Activated B cell treated with CpG ODN at 0.5 μM for 24 hours (primary cell): ENCODE results near the gene UBXN10. TPM values are rescaled to one million over a fixed set of nuclear protein-coding genes. Genes with fewer than 3 reads are reported as not detected.
A peak's percentile ranks its signal among the peaks of the same experiment; 100 is the strongest.

Experiments used
- ATAC-seq: fragments of 200-7000 bp; cut with Tn5 transposase; one replicate; pipeline ENCODE4 v1.10.0; 2021; ENCODE audit warnings: low read depth, mild to moderate bottlenecking, moderate library complexity
- CTCF ChIA-PET: fragments of 350-600 bp; sonication (Branson Sonifier 250); formaldehyde crosslinking; loops from one replicate; lab custom pipeline; 2021; ENCODE audit warnings: antibody characterized with exemption; lab: Charles Lee
- POLR2A ChIA-PET: fragments of 350-600 bp; sonication (Branson Sonifier 250); formaldehyde crosslinking; loops from one replicate; lab custom pipeline; 2021; ENCODE audit warnings: antibody characterized with exemption; lab: Charles Lee
- DNase-seq: peaks from one replicate; pipeline ENCODE4 v3.0.0; 2022
- H3K27ac Mint-ChIP-seq: one replicate; pipeline ENCODE4 v1.8.0; 2020; ENCODE audit warnings: mixed read lengths
- H3K27me3 Mint-ChIP-seq: one replicate; pipeline ENCODE4 v1.8.0; 2021; ENCODE audit warnings: mixed read lengths
- H3K36me3 Mint-ChIP-seq: one replicate; pipeline ENCODE4 v1.8.0; 2021; ENCODE audit warnings: low read depth, mixed read lengths
- H3K4me1 Mint-ChIP-seq: one replicate; pipeline ENCODE4 v1.8.0; 2021; ENCODE audit warnings: mixed read lengths
- H3K4me3 Mint-ChIP-seq: one replicate; pipeline ENCODE4 v1.8.0; 2020; ENCODE audit warnings: mild to moderate bottlenecking, mixed read lengths
- H3K9me3 Mint-ChIP-seq: one replicate; pipeline ENCODE4 v1.8.0; 2020; ENCODE audit warnings: mixed read lengths
- intact Hi-C: fragments of 100-400 bp; cut with micrococcal nuclease; formaldehyde crosslinking; loops from one replicate; pipeline ENCODE4 v1.15.1; 2024
- total RNA-seq: library from RNA; stranded (reverse); gene quantifications from 2 replicates; pipeline ENCODE4 v1.2.3, GENCODE V29; 2022
- TF ChIP-seq, protein P1 (sequence below): fragments of 200-600 bp; IDR thresholded peaks from one replicate; pipeline ENCODE4 v1.8.0; 2022; ENCODE audit warnings: antibody characterized with exemption, mild to moderate bottlenecking

UBXN10 gene
- total RNA-seq, 1 donor from 2014 or later = 0.04 TPM

DNA sequence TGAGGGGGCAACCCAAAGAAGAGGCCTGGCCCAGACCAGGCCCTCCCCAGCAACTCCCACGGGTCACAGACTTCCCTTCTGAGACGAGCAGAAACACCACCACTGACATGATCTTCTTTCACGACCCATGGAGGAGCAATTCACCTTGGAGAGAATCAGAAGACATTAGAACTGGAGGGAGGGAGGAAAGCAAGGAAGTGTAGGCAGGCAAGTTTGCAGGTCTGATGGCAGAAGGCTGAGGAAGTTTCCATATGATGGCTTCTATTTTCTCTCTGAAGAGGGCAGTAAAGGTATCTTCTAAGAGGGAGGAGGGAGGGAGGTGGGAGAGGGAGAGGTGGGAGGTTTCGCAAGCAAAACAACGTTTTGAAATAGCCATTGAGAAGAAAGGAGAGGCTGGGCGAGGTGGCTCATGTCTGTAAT is 1.4 kb upstream of the UBXN10 start:
- peak overlapping the region; percentile 10 for H3K27ac Mint-ChIP-seq
- intact Hi-C loops = loop anchor here (2.0 kb wide), 1 partner anchor 14 kb away; no protein-coding TSS in a partner anchor
- POLR2A ChIA-PET = no interaction called here
- peaks cover 6% of the 10 kb centered on the region for H3K9me3 Mint-ChIP-seq
- ATAC-seq = no peak
- CTCF ChIA-PET = no interaction called here
- H3K4me1 Mint-ChIP-seq = peaks cover 17% of the 10 kb centered on the region
- peaks cover 37% of the 10 kb centered on the region for H3K27me3 Mint-ChIP-seq
- H3K4me3 Mint-ChIP-seq = peak overlapping the region; percentile 2
- H3K36me3 Mint-ChIP-seq = no peaks in the 10 kb centered on the region
- TF ChIP-seq, protein P1, sequence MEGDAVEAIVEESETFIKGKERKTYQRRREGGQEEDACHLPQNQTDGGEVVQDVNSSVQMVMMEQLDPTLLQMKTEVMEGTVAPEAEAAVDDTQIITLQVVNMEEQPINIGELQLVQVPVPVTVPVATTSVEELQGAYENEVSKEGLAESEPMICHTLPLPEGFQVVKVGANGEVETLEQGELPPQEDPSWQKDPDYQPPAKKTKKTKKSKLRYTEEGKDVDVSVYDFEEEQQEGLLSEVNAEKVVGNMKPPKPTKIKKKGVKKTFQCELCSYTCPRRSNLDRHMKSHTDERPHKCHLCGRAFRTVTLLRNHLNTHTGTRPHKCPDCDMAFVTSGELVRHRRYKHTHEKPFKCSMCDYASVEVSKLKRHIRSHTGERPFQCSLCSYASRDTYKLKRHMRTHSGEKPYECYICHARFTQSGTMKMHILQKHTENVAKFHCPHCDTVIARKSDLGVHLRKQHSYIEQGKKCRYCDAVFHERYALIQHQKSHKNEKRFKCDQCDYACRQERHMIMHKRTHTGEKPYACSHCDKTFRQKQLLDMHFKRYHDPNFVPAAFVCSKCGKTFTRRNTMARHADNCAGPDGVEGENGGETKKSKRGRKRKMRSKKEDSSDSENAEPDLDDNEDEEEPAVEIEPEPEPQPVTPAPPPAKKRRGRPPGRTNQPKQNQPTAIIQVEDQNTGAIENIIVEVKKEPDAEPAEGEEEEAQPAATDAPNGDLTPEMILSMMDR = no peak
- DNase-seq = no peak

GRCh38 chr1:20184997-20185833 is 681 bp upstream of the UBXN10 start:
- ChIA-PET POLR2A (no interaction called here), CTCF (no interaction called here)
- Mint-ChIP-seq H3K4me3 (peak overlapping the region; percentile 56), H3K4me1 (peaks cover 17% of the 10 kb centered on the region), H3K27ac (peak overlapping the region; percentile 1), H3K27me3 (peaks cover 43% of the 10 kb centered on the region), H3K36me3 (no peaks in the 10 kb centered on the region), H3K9me3 (no peaks in the 10 kb centered on the region)
- ATAC-seq (peak; percentile 32), DNase-seq (no peak)
- TF ChIP-seq, protein P1 = no peak
- intact Hi-C loops = loop anchor here (2.0 kb wide), 1 partner anchor 14 kb away; no protein-coding TSS in a partner anchor

DNA sequence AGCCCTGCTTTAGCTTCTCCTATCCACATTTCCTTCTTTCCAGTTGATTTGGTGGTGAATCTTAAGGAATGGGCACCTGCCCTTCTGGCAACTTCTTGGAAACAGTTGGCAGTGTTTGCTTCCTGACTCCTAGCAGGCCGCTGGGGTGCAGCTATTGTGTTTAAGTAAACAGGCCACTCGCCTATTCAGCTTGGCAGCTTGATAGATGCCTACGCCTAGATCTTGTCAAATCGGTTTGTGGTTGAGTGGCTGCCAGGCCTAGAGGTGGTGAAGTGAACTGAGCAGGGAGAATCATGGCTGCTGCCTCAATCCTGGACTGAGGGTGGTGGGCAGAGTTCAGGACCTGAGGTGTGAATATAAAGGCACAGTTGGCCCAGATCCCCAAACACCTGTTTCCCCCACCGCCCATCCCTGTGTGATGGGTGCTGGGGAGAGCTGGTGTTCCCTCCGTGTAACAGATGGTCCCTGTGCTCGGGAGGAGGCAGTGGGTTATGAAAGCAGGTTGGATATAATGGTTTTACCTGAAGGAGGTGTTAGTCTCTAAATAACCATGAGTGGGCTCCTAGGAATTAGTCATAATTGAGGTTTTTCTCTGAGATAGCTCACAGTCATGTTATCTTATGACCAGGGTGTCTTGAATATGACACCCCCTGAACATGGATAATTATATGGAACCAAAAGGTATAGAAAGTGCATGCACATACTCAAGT is 1.4 kb downstream of the UBXN10 start:
- no peaks in the 10 kb centered on the region for H3K9me3 Mint-ChIP-seq
- peaks cover 49% of the 10 kb centered on the region for H3K27me3 Mint-ChIP-seq
- H3K4me3 Mint-ChIP-seq = no peak overlapping the region
- POLR2A ChIA-PET = interaction anchor here (0.5 kb wide), 1 partner anchor 874 kb away, joined by 3 read pairs; no protein-coding TSS in a partner anchor
- DNase-seq (no peak), ATAC-seq (no peak)
- TF ChIP-seq, protein P1 = no peak
- intact Hi-C loops = no loop called here
- no peaks in the 10 kb centered on the region for H3K36me3 Mint-ChIP-seq
- H3K4me1 Mint-ChIP-seq = peaks cover 17% of the 10 kb centered on the region
- H3K27ac Mint-ChIP-seq = no peak overlapping the region
- CTCF ChIA-PET = interaction anchor here (1.5 kb wide), 1 partner anchor 269 kb away, joined by 4 read pairs; no protein-coding TSS in a partner anchor

DNA sequence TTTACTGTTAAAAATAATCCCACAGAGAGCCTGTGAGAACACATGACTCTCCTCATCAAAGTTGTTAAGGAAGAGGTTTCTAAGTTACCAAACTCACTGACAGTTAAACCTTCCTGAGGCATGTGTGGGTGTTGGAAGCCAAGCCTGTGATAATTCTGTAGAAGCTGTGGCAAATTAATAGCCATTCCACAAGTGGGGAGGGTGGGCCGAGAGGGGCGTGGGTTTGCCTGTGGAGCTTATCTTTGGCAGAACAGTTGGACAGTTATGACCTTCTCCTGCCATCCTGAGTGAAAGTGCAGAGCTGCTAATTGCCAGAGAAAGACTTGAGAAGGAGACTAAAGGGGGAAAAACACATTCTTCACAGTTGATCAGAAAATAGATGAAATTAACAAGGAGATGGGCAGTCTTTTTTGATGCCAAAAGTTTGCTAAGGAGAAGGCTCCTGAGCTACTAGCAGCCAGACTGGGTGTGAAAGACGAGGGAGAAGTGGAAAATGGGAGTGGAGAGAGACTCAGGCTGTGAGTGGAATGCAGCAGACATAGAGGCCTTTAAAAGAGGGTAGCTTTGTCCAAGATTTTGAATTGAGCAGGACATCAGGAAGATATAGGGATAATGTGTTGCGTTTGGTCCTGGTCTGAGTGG is 2.0 kb downstream of the UBXN10 start:
- ATAC-seq (no peak), DNase-seq (no peak)
- Mint-ChIP-seq H3K27me3 (peaks cover 56% of the 10 kb centered on the region), H3K4me1 (peaks cover 17% of the 10 kb centered on the region), H3K27ac (no peak overlapping the region), H3K4me3 (no peak overlapping the region), H3K36me3 (no peaks in the 10 kb centered on the region), H3K9me3 (no peaks in the 10 kb centered on the region)
- TF ChIP-seq, protein P1 = no peak
- intact Hi-C loops = no loop called here
- ChIA-PET CTCF (interaction anchor here (1.1 to 1.5 kb wide), 2 partner anchors 35 to 269 kb away, joined by 3 to 4 read pairs; no protein-coding TSS in a partner anchor), POLR2A (interaction anchor here (0.5 kb wide), 1 partner anchor 873 kb away, joined by 3 read pairs; no protein-coding TSS in a partner anchor)
